GM12891 (cell line): ENCODE measurements around the gene TRPV4.

Experiments used
- PAX5 ChIP-seq: IDR thresholded peaks from 2 replicates; pipeline ENCODE4 v1.6.1; 2011; ENCODE audit warnings: low read length, moderate library complexity, mild to moderate bottlenecking; ENCODE audit not compliant: insufficient read depth, severe bottlenecking
- POLR2A ChIP-seq: IDR thresholded peaks from 2 replicates; pipeline ENCODE4 v1.6.1; 2011; ENCODE audit warnings: low read depth, low read length, control low read depth
- POLR2AphosphoS5 ChIP-seq: IDR thresholded peaks from 2 replicates; pipeline ENCODE4 v1.6.1; 2011; ENCODE audit warnings: low read depth, low read length, control low read depth
- POU2F2 ChIP-seq: IDR thresholded peaks from 2 replicates; pipeline ENCODE4 v1.6.1; 2011; ENCODE audit warnings: low read depth, mild to moderate bottlenecking, control low read depth, low read length, moderate library complexity
- SPI1 ChIP-seq: IDR thresholded peaks from 2 replicates; pipeline ENCODE4 v1.6.1; 2011; ENCODE audit warnings: low read depth, low read length, control low read depth
- TAF1 ChIP-seq: IDR thresholded peaks from 2 replicates; pipeline ENCODE4 v1.6.1; 2011; ENCODE audit warnings: low read depth, low read length, control low read depth

GRCh38 chr12:109779382-109779781 is 53.8 kb downstream of the TRPV4 start:
- TF ChIP-seq POLR2A, result no peak
- TF ChIP-seq POLR2AphosphoS5, result no peak
- TF ChIP-seq SPI1, result peak; percentile 52; the same call in 1 of the 2 replicates
- TF ChIP-seq PAX5, result no peak
- no peak for TF ChIP-seq TAF1
- no peak for TF ChIP-seq POU2F2
